Measurements from ENCODE around the gene CCNQ.

The CCNQ gene

DNA sequence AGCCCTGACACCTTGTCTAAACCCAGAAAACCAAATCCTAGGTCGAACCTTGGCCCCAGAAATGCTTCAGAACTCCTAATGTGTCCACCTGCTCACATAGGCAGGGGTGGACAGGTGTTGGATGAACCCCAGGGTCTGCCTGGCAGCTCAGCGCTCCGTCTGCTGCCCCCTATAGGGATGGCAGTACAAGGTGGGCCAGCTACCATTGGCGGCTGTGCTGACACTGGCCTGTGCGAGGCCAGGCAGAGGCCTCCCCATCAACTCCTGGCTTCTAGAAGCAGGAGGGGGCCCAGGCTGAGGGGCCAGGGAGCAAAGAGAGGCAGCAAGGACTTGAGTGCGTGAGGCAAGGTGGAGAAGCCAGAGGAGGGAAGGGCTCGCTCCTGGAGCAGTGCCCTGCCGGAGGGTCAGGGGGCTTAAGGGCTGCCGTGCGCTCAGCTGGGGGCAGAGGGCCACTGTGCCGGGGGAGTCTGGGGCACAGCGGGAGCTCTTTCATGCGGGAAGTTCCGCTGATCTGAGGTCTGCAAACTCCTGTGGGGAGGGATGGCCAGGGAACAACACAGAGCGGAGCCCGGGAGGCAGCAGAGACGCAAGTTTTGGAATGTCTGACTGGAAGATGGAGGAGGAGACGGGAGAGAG lies 20.6 kb downstream of the CCNQ start:
- ATAC-seq, result no peak
- TF ChIP-seq GLIS3 (CRISPR knock-in tag; IDR thresholded peaks at IDR 0.05) (no peak), ZFP30 (CRISPR knock-in tag; IDR thresholded peaks at IDR 0.05) (no peak), ZFP3 (CRISPR knock-in tag; IDR thresholded peaks at IDR 0.05) (no peak), ESRRG (CRISPR knock-in tag; IDR thresholded peaks at IDR 0.05) (no peak), BACH2 (CRISPR knock-in tag; IDR thresholded peaks at IDR 0.05; ENCODE audit: borderline replicate concordance) (no peak), ISL1 (CRISPR knock-in tag; IDR thresholded peaks at IDR 0.05) (no peak), ZNF70 (CRISPR knock-in tag; IDR thresholded peaks at IDR 0.05) (no peak), OSR1 (CRISPR knock-in tag; IDR thresholded peaks at IDR 0.05) (no peak), ARNTL (CRISPR knock-in tag; IDR thresholded peaks at IDR 0.05; ENCODE audit: borderline replicate concordance, low read depth) (no peak), SNAI2 (CRISPR knock-in tag; IDR thresholded peaks at IDR 0.05) (no peak), ZNF8 (CRISPR knock-in tag; IDR thresholded peaks at IDR 0.05) (no peak), ZNF565 (CRISPR knock-in tag; conservative IDR thresholded peaks at IDR 0.05; ENCODE audit: low read depth) (no peak), TCF4 (CRISPR knock-in tag; IDR thresholded peaks at IDR 0.05; ENCODE audit: borderline replicate concordance) (no peak), ZC3H10 (CRISPR knock-in tag; IDR thresholded peaks at IDR 0.05) (no peak), CSDC2 (CRISPR knock-in tag; IDR thresholded peaks at IDR 0.05) (no peak)
- TF ChIP-seq, protein P1, sequence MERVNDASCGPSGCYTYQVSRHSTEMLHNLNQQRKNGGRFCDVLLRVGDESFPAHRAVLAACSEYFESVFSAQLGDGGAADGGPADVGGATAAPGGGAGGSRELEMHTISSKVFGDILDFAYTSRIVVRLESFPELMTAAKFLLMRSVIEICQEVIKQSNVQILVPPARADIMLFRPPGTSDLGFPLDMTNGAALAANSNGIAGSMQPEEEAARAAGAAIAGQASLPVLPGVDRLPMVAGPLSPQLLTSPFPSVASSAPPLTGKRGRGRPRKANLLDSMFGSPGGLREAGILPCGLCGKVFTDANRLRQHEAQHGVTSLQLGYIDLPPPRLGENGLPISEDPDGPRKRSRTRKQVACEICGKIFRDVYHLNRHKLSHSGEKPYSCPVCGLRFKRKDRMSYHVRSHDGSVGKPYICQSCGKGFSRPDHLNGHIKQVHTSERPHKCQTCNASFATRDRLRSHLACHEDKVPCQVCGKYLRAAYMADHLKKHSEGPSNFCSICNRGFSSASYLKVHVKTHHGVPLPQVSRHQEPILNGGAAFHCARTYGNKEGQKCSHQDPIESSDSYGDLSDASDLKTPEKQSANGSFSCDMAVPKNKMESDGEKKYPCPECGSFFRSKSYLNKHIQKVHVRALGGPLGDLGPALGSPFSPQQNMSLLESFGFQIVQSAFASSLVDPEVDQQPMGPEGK (CRISPR knock-in tag; IDR thresholded peaks at IDR 0.05; ENCODE audit: borderline replicate concordance), result no peak
- TF ChIP-seq, protein P2, sequence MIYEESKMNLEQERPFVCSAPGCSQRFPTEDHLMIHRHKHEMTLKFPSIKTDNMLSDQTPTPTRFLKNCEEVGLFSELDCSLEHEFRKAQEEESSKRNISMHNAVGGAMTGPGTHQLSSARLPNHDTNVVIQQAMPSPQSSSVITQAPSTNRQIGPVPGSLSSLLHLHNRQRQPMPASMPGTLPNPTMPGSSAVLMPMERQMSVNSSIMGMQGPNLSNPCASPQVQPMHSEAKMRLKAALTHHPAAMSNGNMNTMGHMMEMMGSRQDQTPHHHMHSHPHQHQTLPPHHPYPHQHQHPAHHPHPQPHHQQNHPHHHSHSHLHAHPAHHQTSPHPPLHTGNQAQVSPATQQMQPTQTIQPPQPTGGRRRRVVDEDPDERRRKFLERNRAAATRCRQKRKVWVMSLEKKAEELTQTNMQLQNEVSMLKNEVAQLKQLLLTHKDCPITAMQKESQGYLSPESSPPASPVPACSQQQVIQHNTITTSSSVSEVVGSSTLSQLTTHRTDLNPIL (CRISPR knock-in tag; IDR thresholded peaks at IDR 0.05; ENCODE audit: low read depth), result no peak
- TF ChIP-seq, protein P3, sequence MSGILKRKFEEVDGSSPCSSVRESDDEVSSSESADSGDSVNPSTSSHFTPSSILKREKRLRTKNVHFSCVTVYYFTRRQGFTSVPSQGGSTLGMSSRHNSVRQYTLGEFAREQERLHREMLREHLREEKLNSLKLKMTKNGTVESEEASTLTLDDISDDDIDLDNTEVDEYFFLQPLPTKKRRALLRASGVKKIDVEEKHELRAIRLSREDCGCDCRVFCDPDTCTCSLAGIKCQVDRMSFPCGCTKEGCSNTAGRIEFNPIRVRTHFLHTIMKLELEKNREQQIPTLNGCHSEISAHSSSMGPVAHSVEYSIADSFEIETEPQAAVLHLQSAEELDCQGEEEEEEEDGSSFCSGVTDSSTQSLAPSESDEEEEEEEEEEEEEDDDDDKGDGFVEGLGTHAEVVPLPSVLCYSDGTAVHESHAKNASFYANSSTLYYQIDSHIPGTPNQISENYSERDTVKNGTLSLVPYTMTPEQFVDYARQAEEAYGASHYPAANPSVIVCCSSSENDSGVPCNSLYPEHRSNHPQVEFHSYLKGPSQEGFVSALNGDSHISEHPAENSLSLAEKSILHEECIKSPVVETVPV (CRISPR knock-in tag; IDR thresholded peaks at IDR 0.05), result no peak
- TF ChIP-seq, protein P4, sequence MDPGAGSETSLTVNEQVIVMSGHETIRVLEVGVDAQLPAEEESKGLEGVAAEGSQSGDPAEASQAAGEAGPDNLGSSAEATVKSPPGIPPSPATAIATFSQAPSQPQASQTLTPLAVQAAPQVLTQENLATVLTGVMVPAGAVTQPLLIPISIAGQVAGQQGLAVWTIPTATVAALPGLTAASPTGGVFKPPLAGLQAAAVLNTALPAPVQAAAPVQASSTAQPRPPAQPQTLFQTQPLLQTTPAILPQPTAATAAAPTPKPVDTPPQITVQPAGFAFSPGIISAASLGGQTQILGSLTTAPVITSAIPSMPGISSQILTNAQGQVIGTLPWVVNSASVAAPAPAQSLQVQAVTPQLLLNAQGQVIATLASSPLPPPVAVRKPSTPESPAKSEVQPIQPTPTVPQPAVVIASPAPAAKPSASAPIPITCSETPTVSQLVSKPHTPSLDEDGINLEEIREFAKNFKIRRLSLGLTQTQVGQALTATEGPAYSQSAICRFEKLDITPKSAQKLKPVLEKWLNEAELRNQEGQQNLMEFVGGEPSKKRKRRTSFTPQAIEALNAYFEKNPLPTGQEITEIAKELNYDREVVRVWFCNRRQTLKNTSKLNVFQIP (CRISPR knock-in tag; IDR thresholded peaks at IDR 0.05; ENCODE audit: borderline replicate concordance, low read depth), result no peak

DNA sequence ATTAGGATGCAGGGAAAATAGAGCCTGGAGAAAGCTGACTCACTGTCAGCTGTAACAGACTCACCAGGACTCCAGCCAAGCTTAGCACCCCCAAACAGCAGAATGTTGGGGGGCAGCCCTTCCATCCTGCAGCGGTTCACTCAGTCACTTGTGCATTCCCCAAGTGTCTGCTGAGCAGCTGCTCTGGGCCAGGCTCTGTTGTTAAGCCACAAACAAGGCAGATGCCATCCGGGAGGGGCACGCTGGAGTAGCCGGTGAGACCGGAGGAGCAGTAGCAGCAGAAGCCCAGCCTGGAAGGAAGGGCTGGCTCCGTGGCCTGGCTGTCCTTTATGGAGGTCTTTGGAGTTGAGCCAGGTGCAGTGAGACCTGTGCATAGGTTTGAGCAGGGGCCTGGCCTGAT lies 22.0 kb downstream of the CCNQ start:
- ATAC-seq, result no peak
- no peak for TF ChIP-seq ARNTL (CRISPR knock-in tag; IDR thresholded peaks at IDR 0.05; ENCODE audit: borderline replicate concordance, low read depth)
- TF ChIP-seq, protein P3 (CRISPR knock-in tag; IDR thresholded peaks at IDR 0.05), result no peak
- TF ChIP-seq CSDC2 (CRISPR knock-in tag; IDR thresholded peaks at IDR 0.05), result no peak
- TF ChIP-seq ZFP30 (CRISPR knock-in tag; IDR thresholded peaks at IDR 0.05), result no peak
- TF ChIP-seq ZNF565 (CRISPR knock-in tag; conservative IDR thresholded peaks at IDR 0.05; ENCODE audit: low read depth), result no peak
- TF ChIP-seq, protein P1 (CRISPR knock-in tag; IDR thresholded peaks at IDR 0.05; ENCODE audit: borderline replicate concordance), result no peak
- no peak for TF ChIP-seq ZFP3 (CRISPR knock-in tag; IDR thresholded peaks at IDR 0.05)
- TF ChIP-seq PPARA (CRISPR knock-in tag; IDR thresholded peaks at IDR 0.05; ENCODE audit: borderline replicate concordance), result no peak
- TF ChIP-seq, protein P2 (CRISPR knock-in tag; IDR thresholded peaks at IDR 0.05; ENCODE audit: low read depth), result no peak
- no peak for TF ChIP-seq GLIS3 (CRISPR knock-in tag; IDR thresholded peaks at IDR 0.05)
- TF ChIP-seq, protein P5, sequence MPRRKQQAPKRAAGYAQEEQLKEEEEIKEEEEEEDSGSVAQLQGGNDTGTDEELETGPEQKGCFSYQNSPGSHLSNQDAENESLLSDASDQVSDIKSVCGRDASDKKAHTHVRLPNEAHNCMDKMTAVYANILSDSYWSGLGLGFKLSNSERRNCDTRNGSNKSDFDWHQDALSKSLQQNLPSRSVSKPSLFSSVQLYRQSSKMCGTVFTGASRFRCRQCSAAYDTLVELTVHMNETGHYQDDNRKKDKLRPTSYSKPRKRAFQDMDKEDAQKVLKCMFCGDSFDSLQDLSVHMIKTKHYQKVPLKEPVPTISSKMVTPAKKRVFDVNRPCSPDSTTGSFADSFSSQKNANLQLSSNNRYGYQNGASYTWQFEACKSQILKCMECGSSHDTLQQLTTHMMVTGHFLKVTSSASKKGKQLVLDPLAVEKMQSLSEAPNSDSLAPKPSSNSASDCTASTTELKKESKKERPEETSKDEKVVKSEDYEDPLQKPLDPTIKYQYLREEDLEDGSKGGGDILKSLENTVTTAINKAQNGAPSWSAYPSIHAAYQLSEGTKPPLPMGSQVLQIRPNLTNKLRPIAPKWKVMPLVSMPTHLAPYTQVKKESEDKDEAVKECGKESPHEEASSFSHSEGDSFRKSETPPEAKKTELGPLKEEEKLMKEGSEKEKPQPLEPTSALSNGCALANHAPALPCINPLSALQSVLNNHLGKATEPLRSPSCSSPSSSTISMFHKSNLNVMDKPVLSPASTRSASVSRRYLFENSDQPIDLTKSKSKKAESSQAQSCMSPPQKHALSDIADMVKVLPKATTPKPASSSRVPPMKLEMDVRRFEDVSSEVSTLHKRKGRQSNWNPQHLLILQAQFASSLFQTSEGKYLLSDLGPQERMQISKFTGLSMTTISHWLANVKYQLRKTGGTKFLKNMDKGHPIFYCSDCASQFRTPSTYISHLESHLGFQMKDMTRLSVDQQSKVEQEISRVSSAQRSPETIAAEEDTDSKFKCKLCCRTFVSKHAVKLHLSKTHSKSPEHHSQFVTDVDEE (CRISPR knock-in tag; IDR thresholded peaks at IDR 0.05), result no peak
- TF ChIP-seq ZNF8 (CRISPR knock-in tag; IDR thresholded peaks at IDR 0.05), result no peak
- no peak for TF ChIP-seq ZC3H10 (CRISPR knock-in tag; IDR thresholded peaks at IDR 0.05)
- no peak for TF ChIP-seq TOX (CRISPR knock-in tag; IDR thresholded peaks at IDR 0.05; ENCODE audit: borderline replicate concordance)
- no peak for TF ChIP-seq TCF4 (CRISPR knock-in tag; IDR thresholded peaks at IDR 0.05; ENCODE audit: borderline replicate concordance)
- TF ChIP-seq ISL1 (CRISPR knock-in tag; IDR thresholded peaks at IDR 0.05), result no peak
- TF ChIP-seq OSR1 (CRISPR knock-in tag; IDR thresholded peaks at IDR 0.05), result no peak
